Activated T-cell treated with anti-CD3 and anti-CD28 coated beads, Interleukin-2, amount 50 U/mL, for 72 hours (primary cell): Measurements from ENCODE around the gene EVI5. TPM values are rescaled to one million over a fixed set of nuclear protein-coding genes. Genes with fewer than 3 reads are reported as not detected.
"Not testable (repeated sequence)": the region's sequence is repeated elsewhere in the genome, so short reads cannot be mapped to it uniquely, and the experiment has no call there.

Source experiments
- ATAC-seq, 2 donors: fragments of 150-1000 bp; cut with Tn5 transposase; replicated peaks in 1 of 2; 2 replicates each; pipeline ENCODE4 v1.10.0; 2021; ENCODE audit warnings: moderate library complexity in 2 of 2, mild to moderate bottlenecking in 1 of 2
- DNase-seq, 2 donors: peaks; one replicate each; pipeline ENCODE4 v3.0.0; 2021 to 2022; ENCODE audit warnings: mixed read lengths in 1 of 2
- H3K27ac Mint-ChIP-seq: one replicate; pipeline ENCODE4 v1.8.0; 2022; ENCODE audit warnings: mild to moderate bottlenecking, moderate library complexity, mixed read lengths
- H3K27me3 Mint-ChIP-seq: one replicate; pipeline ENCODE4 v1.8.0; 2022; ENCODE audit warnings: low read depth, mixed read lengths
- H3K36me3 Mint-ChIP-seq, 2 donors: one replicate each; pipeline ENCODE4 v1.8.0; 2022; ENCODE audit warnings: mixed read lengths in 2 of 2, mild to moderate bottlenecking in 1 of 2; ENCODE audit not compliant: insufficient read depth in 2 of 2
- H3K4me1 Mint-ChIP-seq: one replicate; pipeline ENCODE4 v1.8.0; 2022; ENCODE audit warnings: low read depth, mixed read lengths
- H3K4me3 Mint-ChIP-seq, 2 donors: one replicate each; pipeline ENCODE4 v1.8.0; 2022; ENCODE audit warnings: mild to moderate bottlenecking in 2 of 2, mixed read lengths in 2 of 2, moderate library complexity in 2 of 2
- H3K9me3 Mint-ChIP-seq, 2 donors: one replicate each; pipeline ENCODE4 v1.8.0; 2022; ENCODE audit warnings: mixed read lengths in 2 of 2
- total RNA-seq, 2 donors: library from RNA; stranded (reverse); gene quantifications; one replicate each; pipeline ENCODE4 v1.2.3, GENCODE V29; 2022

Gene EVI5
- total RNA-seq, 2 donors from 2014 or later, result 30.8 to 40.1 TPM

- H3K4me3 Mint-ChIP-seq, result peak overlapping the region; percentile 84 to 88
- ATAC-seq (peak; percentile 33 to 49), DNase-seq (peak; percentile 35 to 59)
- no peaks in the 10 kb centered on the region for H3K36me3 Mint-ChIP-seq
- peak overlapping the region; percentile 69 for H3K27ac Mint-ChIP-seq
- H3K4me1 Mint-ChIP-seq, result peaks cover 19% of the 10 kb centered on the region
- H3K9me3 Mint-ChIP-seq, result no peaks in the 10 kb centered on the region
- peaks cover 63% of the 10 kb centered on the region for H3K27me3 Mint-ChIP-seq
These were observed 778 bp downstream of the EVI5 start for GRCh38 chr1:92784021-92784638.

GRCh38 chr1:92783550-92783949 is 1.4 kb downstream of the EVI5 start:
- H3K27ac Mint-ChIP-seq, result peak overlapping the region; percentile 69
- H3K27me3 Mint-ChIP-seq, result peaks cover 68% of the 10 kb centered on the region
- peaks cover 19% of the 10 kb centered on the region for H3K4me1 Mint-ChIP-seq
- not testable (repeated sequence) for H3K36me3 Mint-ChIP-seq, H3K9me3 Mint-ChIP-seq, DNase-seq, ATAC-seq
- H3K4me3 Mint-ChIP-seq, result peak overlapping the region; percentile 84 to 88

- Mint-ChIP-seq H3K4me1 (no peaks in the 10 kb centered on the region), H3K27ac (no peak overlapping the region), H3K36me3 (no peaks in the 10 kb centered on the region), H3K4me3 (no peak overlapping the region), H3K9me3 (no peaks in the 10 kb centered on the region), H3K27me3 (peaks cover 44% of the 10 kb centered on the region)
- no peak for DNase-seq
- ATAC-seq, result no peak
These were observed 6.5 kb downstream of the EVI5 start for GRCh38 chr1:92778376-92778775.

GRCh38 chr1:92774407-92774806 is 10.5 kb downstream of the EVI5 start:
- H3K36me3 Mint-ChIP-seq, result peaks cover 0 to 1% of the 10 kb centered on the region in 2 donors
- ATAC-seq (no peak), DNase-seq (no peak)
- no peak overlapping the region for H3K27ac Mint-ChIP-seq
- H3K4me3 Mint-ChIP-seq, result no peak overlapping the region
- H3K27me3 Mint-ChIP-seq, result peaks cover 26% of the 10 kb centered on the region
- no peaks in the 10 kb centered on the region for H3K4me1 Mint-ChIP-seq
- no peaks in the 10 kb centered on the region for H3K9me3 Mint-ChIP-seq

- H3K36me3 Mint-ChIP-seq, H3K4me1 Mint-ChIP-seq, H3K27ac Mint-ChIP-seq, H3K4me3 Mint-ChIP-seq, DNase-seq, H3K9me3 Mint-ChIP-seq, ATAC-seq: not testable (repeated sequence)
- peaks cover 20% of the 10 kb centered on the region for H3K27me3 Mint-ChIP-seq
These were observed 11.2 kb downstream of the EVI5 start for GRCh38 chr1:92773749-92774148.

DNA sequence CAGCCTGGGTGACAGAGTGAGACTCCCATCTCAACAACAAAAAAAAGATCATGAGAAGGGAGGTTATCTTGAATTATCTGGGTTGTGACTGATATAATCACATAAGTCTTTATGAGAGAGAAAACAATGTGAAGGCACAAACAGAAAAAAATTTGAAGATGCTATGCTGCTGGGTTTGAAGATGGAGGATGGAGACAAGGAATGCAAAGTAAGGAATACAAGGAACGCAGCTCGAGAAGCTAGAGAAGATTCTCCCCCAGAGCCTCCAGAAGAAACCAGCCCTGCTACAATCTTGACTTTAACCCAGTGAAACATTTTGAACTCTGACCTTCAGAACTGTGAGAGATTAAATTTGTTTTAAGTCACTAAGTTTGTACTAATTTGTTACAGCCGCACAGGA is 15.1 kb downstream of the EVI5 start:
- ATAC-seq (no peak), DNase-seq (no peak)
- no peak overlapping the region for H3K27ac Mint-ChIP-seq
- H3K4me3 Mint-ChIP-seq, result no peak overlapping the region
- H3K4me1 Mint-ChIP-seq, result no peaks in the 10 kb centered on the region
- peaks cover 2% of the 10 kb centered on the region in 2 donors for H3K9me3 Mint-ChIP-seq
- H3K27me3 Mint-ChIP-seq, result peaks cover 6% of the 10 kb centered on the region
- H3K36me3 Mint-ChIP-seq, result peaks cover 2 to 4% of the 10 kb centered on the region in 2 donors

GRCh38 chr1:92768915-92769314 is 16.0 kb downstream of the EVI5 start:
- Mint-ChIP-seq H3K4me3 (no peak overlapping the region), H3K27me3 (peaks cover 6% of the 10 kb centered on the region), H3K36me3 (peaks cover 2 to 4% of the 10 kb centered on the region in 2 donors), H3K4me1 (no peaks in the 10 kb centered on the region), H3K9me3 (peaks cover 2% of the 10 kb centered on the region in 2 donors), H3K27ac (no peak overlapping the region)
- no peak for ATAC-seq
- no peak for DNase-seq

- DNase-seq, result no peak
- no peak overlapping the region for H3K27ac Mint-ChIP-seq
- ATAC-seq, result no peak
- H3K9me3 Mint-ChIP-seq, result peaks cover 2% of the 10 kb centered on the region in 2 donors
- no peaks in the 10 kb centered on the region for H3K4me1 Mint-ChIP-seq
- peaks cover 2 to 4% of the 10 kb centered on the region in 2 donors for H3K36me3 Mint-ChIP-seq
- H3K27me3 Mint-ChIP-seq, result peaks cover 6% of the 10 kb centered on the region
- H3K4me3 Mint-ChIP-seq, result no peak overlapping the region
These were observed 16.6 kb downstream of the EVI5 start for GRCh38 chr1:92768296-92768695.

DNA sequence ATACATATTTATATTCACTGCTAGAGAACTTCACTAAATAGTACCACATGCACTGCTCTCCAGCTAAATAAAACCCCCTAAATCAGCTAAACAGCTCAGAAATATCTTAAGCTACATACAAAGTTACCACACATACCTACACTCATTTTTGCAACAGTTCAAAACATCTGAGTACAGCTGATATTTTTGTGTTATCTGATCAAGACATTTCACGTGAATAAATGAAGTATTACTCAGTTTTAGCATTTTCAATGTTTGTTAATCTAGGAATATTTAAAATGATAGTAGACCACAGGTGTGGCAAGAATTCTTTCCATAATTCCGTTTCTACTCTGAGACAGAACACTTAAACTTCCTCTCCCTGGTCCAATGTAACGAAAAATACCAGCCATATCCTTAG is 20.8 kb downstream of the EVI5 start:
- Mint-ChIP-seq H3K4me1 (no peaks in the 10 kb centered on the region), H3K27me3 (no peaks in the 10 kb centered on the region), H3K4me3 (no peak overlapping the region), H3K36me3 (peaks cover 2% of the 10 kb centered on the region in 2 donors), H3K27ac (no peak overlapping the region), H3K9me3 (peaks cover 2% of the 10 kb centered on the region in 2 donors)
- ATAC-seq (no peak), DNase-seq (no peak)

- H3K9me3 Mint-ChIP-seq, result no peaks in the 10 kb centered on the region
These were observed 22.6 kb downstream of the EVI5 start for GRCh38 chr1:92762355-92762754.

GRCh38 chr1:92759361-92759760 is 25.5 kb downstream of the EVI5 start:
- ATAC-seq, result no peak
- Mint-ChIP-seq H3K27ac (no peak overlapping the region), H3K9me3 (no peaks in the 10 kb centered on the region), H3K4me3 (no peak overlapping the region), H3K4me1 (no peaks in the 10 kb centered on the region), H3K36me3 (no peaks in the 10 kb centered on the region), H3K27me3 (no peaks in the 10 kb centered on the region)
- DNase-seq, result no peak

More at GRCh38 chr1:92762355-92762754, 22.6 kb downstream of the EVI5 start:
- ATAC-seq (no peak), DNase-seq (no peak)
- H3K36me3 Mint-ChIP-seq, result no peaks in the 10 kb centered on the region
- no peak overlapping the region for H3K27ac Mint-ChIP-seq
- H3K4me1 Mint-ChIP-seq, result no peaks in the 10 kb centered on the region
- H3K4me3 Mint-ChIP-seq, result no peak overlapping the region
- H3K27me3 Mint-ChIP-seq, result no peaks in the 10 kb centered on the region

- ATAC-seq, result no peak
- Mint-ChIP-seq H3K4me1 (no peaks in the 10 kb centered on the region), H3K36me3 (no peaks in the 10 kb centered on the region), H3K4me3 (no peak overlapping the region), H3K27me3 (no peaks in the 10 kb centered on the region), H3K27ac (no peak overlapping the region), H3K9me3 (no peaks in the 10 kb centered on the region)
- no peak for DNase-seq
These were observed 28.4 kb downstream of the EVI5 start for GRCh38 chr1:92756537-92756936.

DNA sequence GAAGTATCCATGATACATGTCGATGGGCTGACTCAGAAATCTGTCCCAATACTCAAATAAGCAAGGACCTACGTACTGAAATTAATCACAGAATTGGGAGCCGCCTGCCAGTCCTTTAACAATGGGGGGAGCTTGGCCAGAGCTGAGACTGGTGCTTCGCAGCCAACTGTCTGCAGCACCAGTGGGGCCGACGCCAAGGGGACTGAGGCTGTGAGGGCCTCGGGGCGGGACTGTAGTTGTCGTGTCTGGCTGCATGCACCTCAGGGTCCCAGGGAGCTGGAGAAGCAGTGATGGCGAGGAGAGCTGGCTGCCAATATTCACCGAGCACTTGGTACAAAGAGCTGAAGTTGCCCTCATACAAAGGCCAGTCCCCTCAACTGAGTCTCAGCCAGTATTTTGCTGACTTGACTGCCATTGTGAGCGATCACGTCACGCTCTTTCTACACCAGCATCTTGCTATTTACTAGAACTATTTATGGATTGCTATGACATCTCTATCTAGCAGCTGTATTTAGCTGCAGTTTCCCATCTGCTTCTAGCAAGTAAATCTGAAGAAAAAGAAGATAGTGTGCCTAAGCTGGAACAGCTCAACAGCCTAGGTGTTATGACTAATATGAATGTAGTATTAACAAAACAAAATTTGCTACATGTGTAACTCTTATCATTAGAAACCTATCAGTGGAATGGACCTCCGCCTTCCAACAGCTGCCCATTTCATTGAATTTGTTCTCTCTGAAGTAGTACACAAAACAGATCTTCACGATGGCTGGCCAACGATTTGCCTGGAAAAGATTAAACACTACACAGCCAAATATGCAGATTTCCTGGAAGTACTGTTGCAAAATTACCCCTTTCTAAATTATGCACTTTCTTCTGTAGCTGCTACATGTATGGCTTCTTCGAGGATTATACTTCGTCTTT is 29.1 kb downstream of the EVI5 start:
- no peaks in the 10 kb centered on the region for H3K36me3 Mint-ChIP-seq
- DNase-seq, result no peak
- no peaks in the 10 kb centered on the region for H3K9me3 Mint-ChIP-seq
- no peak for ATAC-seq
- H3K4me1 Mint-ChIP-seq, result no peaks in the 10 kb centered on the region
- no peak overlapping the region for H3K27ac Mint-ChIP-seq
- H3K4me3 Mint-ChIP-seq, result no peak overlapping the region
- H3K27me3 Mint-ChIP-seq, result no peaks in the 10 kb centered on the region
